Chondrocyte (in vitro differentiated cells): ENCODE data around the gene SORD. TPM values are rescaled to one million over a fixed set of nuclear protein-coding genes. Genes with fewer than 3 reads are reported as not detected.

Experiments
- DNase-seq: peaks from one replicate; pipeline ENCODE4 v3.0.0; 2021; ENCODE audit warnings: mixed read lengths, low spot score
- H3K27ac Mint-ChIP-seq: one replicate; pipeline ENCODE4 v1.8.0; 2021; ENCODE audit warnings: mild to moderate bottlenecking, moderate library complexity, mixed read lengths; ENCODE audit not compliant: unreplicated experiment
- H3K27me3 Mint-ChIP-seq: 2 replicates; pipeline ENCODE4 v1.8.0; 2021; ENCODE audit warnings: low read depth, mixed read lengths
- H3K36me3 Mint-ChIP-seq: 2 replicates; pipeline ENCODE4 v1.8.0; 2021; ENCODE audit warnings: low read depth, mixed read lengths
- H3K4me1 Mint-ChIP-seq: 2 replicates; pipeline ENCODE4 v1.8.0; 2021; ENCODE audit warnings: low read depth, mild to moderate bottlenecking, mixed read lengths
- H3K4me3 Mint-ChIP-seq: one replicate; pipeline ENCODE4 v1.8.0; 2021; ENCODE audit warnings: mild to moderate bottlenecking, moderate library complexity, mixed read lengths; ENCODE audit not compliant: unreplicated experiment
- H3K9me3 Mint-ChIP-seq: 2 replicates; pipeline ENCODE4 v1.8.0; 2021; ENCODE audit warnings: low read depth, mixed read lengths
- total RNA-seq: library from RNA; stranded (reverse); gene quantifications from 3 replicates; pipeline ENCODE4 v1.2.1, GENCODE V29; 2021
- TF ChIP-seq, protein P1 (sequence below): fragments of 200-600 bp; sonication (generic); IDR thresholded peaks from 2 replicates; pipeline ENCODE4 v1.5.0; 2021; ENCODE audit warnings: antibody characterized with exemption, mild to moderate bottlenecking, moderate library complexity

Gene SORD
- total RNA-seq, 1 donor from 2014 or later: 10.6 TPM

DNA sequence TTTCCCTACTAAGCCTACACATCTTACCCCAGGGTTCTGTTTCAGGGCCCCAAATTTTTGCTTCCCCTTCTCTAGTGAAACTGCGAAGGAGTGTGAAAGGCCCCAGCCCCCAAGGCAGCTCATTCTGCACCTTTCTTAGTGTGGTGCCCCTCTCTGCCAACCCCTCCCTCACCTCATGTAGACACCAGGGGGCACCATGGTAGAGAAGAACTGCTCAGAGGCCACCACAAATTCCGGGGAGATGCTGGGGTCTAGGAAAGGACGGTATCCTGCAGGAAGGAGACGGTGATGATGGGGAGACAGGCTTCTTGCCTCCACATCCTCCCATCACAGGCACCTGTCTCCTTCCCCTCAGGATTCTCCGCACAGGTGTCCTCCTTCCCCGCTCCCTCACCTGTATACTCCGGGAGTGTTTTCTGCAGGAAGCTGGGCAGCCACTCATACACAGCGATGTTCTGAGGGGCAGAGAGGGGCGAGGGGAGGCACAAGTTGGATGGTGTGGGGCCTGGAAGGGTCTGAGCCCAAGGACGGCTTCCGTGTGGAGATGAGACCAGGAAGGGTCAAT lies 87.3 kb downstream of the SORD start:
- no peak overlapping the region for H3K4me3 Mint-ChIP-seq
- no peak overlapping the region for H3K27ac Mint-ChIP-seq
- H3K36me3 Mint-ChIP-seq: peaks cover 2% of the 10 kb centered on the region
- H3K27me3 Mint-ChIP-seq: peaks cover 66% of the 10 kb centered on the region
- H3K4me1 Mint-ChIP-seq: peaks cover 17% of the 10 kb centered on the region
- TF ChIP-seq, protein P1, sequence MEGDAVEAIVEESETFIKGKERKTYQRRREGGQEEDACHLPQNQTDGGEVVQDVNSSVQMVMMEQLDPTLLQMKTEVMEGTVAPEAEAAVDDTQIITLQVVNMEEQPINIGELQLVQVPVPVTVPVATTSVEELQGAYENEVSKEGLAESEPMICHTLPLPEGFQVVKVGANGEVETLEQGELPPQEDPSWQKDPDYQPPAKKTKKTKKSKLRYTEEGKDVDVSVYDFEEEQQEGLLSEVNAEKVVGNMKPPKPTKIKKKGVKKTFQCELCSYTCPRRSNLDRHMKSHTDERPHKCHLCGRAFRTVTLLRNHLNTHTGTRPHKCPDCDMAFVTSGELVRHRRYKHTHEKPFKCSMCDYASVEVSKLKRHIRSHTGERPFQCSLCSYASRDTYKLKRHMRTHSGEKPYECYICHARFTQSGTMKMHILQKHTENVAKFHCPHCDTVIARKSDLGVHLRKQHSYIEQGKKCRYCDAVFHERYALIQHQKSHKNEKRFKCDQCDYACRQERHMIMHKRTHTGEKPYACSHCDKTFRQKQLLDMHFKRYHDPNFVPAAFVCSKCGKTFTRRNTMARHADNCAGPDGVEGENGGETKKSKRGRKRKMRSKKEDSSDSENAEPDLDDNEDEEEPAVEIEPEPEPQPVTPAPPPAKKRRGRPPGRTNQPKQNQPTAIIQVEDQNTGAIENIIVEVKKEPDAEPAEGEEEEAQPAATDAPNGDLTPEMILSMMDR: peak; percentile 27
- DNase-seq: no peak
- H3K9me3 Mint-ChIP-seq: no peaks in the 10 kb centered on the region

DNA sequence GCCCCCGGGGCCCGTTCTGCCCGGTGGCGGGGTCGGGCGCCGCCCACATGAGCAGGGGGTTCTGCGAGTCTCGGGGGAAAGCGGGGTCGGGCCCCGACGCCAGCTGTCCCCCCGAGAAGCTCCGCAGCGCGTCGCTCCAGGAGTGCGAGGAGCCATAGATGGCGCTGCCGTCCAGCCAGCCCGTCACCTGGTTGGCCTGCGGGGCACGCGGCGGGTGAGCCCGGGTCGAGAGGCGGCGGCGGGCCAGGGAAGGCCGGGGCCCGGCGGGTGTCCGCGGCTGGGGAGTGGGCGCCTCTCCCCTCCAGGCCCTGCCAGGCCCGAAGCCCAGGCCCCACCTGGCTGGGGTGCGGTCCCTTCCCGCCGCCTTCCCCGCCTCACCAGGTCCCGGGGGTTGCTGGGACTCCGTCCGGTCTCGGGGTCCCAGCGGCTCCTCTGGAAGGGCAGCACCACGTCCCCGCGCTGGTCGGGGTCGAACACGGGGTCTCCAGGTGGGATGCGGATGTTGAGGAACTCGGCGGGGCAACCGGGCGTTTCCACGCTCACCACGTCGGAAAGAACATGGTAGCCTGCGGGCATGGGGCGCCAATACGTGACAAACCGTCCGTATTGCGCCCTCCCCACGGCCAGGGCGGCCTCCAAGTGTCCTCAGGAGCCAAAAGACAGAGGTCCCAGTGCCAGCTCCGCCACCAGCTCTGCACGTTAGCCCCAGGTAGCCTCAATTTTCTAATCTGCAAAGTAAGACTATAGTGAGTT lies 88.6 kb downstream of the SORD start:
- peak overlapping the region; percentile 51 for H3K4me3 Mint-ChIP-seq
- H3K27me3 Mint-ChIP-seq: peaks cover 61% of the 10 kb centered on the region
- H3K36me3 Mint-ChIP-seq: peaks cover 2% of the 10 kb centered on the region
- H3K9me3 Mint-ChIP-seq: no peaks in the 10 kb centered on the region
- TF ChIP-seq, protein P1: no peak
- H3K4me1 Mint-ChIP-seq: peaks cover 17% of the 10 kb centered on the region
- H3K27ac Mint-ChIP-seq: no peak overlapping the region
- DNase-seq: peak; percentile 83

DNA sequence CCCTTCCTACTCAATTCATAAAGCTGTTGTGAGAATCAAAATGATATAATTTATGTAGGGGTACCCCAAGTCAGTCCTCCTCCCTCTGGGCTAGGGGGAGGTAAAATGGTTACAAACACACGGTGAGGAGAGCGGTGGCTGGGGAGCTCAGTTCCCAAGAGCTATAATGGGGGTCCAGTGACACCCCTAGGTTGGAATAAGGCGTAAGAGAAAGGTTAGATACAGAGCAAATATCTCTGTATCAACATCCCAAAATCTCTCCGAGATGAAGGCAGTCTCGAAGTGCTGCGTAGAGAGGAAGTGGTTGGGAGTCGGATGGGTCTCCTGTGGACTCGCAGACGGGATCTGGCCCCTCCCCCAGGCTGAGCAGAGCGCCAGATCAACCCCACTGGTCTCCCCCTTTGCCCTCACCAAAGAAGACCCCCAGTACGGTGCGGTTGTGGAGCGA lies 89.2 kb downstream of the SORD start:
- H3K9me3 Mint-ChIP-seq: no peaks in the 10 kb centered on the region

DNA sequence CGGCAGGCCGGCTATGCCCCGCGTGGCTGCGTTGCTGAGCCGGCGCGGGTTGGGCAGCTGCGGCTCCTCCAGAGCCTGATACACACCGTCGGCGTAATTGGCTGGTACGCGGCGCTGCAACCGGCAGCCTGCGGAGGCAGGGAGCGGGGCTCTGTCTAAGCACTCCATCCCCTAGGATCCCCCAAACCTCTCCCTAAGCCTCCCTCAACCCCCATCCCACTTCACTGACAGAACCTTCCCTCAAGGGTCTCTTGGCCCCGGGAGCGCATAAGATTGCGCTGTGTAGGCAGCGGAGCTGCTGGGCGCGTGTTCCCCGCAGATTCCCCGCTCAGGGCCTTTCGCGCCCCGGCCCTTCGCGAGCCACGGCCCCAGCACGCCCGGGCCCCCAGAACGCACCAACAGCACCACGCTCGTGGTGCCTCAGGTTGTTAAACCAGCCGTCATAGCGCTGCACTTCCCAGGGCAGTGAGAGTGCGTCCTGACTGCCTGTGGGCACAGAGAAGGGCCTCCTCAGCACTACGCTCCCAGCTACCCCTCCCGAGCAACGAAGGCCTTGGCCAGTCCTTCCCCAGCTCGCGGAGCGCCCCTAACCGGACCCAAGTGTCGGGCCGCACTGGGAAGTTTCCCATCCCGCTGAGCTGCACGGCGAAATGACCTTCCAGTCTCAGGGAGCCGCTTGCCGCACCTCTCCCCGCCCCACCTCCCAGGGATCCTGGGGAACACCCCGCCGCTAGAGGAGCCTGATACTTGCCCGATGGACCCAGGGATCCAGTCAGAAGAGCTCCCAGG lies 89.8 kb downstream of the SORD start:
- H3K4me3 Mint-ChIP-seq: peak overlapping the region; percentile 51
- peaks cover 57% of the 10 kb centered on the region for H3K27me3 Mint-ChIP-seq
- TF ChIP-seq, protein P1: no peak
- peak; percentile 79 for DNase-seq
- H3K9me3 Mint-ChIP-seq: no peaks in the 10 kb centered on the region
- H3K4me1 Mint-ChIP-seq: peaks cover 18% of the 10 kb centered on the region
- H3K36me3 Mint-ChIP-seq: peaks cover 2% of the 10 kb centered on the region
- H3K27ac Mint-ChIP-seq: no peak overlapping the region

More for the DNA sequence above, 89.2 kb downstream of the SORD start:
- peak overlapping the region; percentile 51 for H3K4me3 Mint-ChIP-seq
- no peak overlapping the region for H3K27ac Mint-ChIP-seq
- H3K36me3 Mint-ChIP-seq: peaks cover 2% of the 10 kb centered on the region
- peaks cover 17% of the 10 kb centered on the region for H3K4me1 Mint-ChIP-seq
- no peak for DNase-seq
- peaks cover 58% of the 10 kb centered on the region for H3K27me3 Mint-ChIP-seq
- TF ChIP-seq, protein P1: no peak

DNA sequence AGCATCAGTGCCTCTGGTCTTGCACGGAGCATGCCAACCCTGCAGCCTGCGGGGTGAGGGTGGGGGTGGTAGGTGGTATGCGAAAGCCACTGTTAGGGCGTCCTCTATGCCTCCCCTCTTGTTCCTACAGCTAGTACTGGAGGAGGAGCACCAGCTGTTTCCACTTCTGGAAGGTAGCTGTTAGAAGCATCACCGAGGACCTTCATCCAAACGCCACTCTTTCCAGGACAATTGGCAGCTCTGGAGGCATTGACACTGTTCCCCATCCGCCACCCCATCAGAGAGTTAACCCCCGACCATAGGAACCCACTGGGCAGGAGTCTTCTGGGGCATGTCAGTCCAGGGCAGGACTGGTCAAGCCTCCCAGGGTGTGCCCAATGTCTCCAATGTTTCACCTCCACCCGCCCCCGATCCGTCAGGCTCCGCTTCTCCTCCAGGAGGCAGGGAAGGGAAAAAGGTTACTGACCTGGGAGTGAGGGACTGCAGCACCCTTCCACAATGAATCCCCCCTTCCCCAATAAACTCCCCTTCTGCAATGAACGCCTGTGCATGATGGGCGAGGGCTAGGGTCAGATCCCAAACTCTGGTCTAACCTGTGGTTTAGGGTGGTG lies 90.5 kb downstream of the SORD start:
- Mint-ChIP-seq H3K27ac (no peak overlapping the region), H3K36me3 (peaks cover 2% of the 10 kb centered on the region), H3K27me3 (peaks cover 57% of the 10 kb centered on the region), H3K4me3 (no peak overlapping the region), H3K4me1 (peaks cover 24% of the 10 kb centered on the region), H3K9me3 (no peaks in the 10 kb centered on the region)
- DNase-seq: no peak
- TF ChIP-seq, protein P1: no peak
